GM12801 (cell line): ENCODE results near the gene NIPA2.

Source experiments
- TF ChIP-seq, protein P1 (sequence below): IDR thresholded peaks from one replicate; pipeline ENCODE4 v1.5.1; 2011; ENCODE audit warnings: control low read depth; ENCODE audit not compliant: insufficient read length; ENCODE audit errors: extremely low read depth

The NIPA2 gene

GRCh38 chr15:22878103-22878502 lies 39.6 kb downstream of the NIPA2 start:
- TF ChIP-seq, protein P1, sequence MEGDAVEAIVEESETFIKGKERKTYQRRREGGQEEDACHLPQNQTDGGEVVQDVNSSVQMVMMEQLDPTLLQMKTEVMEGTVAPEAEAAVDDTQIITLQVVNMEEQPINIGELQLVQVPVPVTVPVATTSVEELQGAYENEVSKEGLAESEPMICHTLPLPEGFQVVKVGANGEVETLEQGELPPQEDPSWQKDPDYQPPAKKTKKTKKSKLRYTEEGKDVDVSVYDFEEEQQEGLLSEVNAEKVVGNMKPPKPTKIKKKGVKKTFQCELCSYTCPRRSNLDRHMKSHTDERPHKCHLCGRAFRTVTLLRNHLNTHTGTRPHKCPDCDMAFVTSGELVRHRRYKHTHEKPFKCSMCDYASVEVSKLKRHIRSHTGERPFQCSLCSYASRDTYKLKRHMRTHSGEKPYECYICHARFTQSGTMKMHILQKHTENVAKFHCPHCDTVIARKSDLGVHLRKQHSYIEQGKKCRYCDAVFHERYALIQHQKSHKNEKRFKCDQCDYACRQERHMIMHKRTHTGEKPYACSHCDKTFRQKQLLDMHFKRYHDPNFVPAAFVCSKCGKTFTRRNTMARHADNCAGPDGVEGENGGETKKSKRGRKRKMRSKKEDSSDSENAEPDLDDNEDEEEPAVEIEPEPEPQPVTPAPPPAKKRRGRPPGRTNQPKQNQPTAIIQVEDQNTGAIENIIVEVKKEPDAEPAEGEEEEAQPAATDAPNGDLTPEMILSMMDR: no peak

- TF ChIP-seq, protein P1: no peak
These were observed 41.9 kb downstream of the NIPA2 start for GRCh38 chr15:22880068-22880980.

DNA sequence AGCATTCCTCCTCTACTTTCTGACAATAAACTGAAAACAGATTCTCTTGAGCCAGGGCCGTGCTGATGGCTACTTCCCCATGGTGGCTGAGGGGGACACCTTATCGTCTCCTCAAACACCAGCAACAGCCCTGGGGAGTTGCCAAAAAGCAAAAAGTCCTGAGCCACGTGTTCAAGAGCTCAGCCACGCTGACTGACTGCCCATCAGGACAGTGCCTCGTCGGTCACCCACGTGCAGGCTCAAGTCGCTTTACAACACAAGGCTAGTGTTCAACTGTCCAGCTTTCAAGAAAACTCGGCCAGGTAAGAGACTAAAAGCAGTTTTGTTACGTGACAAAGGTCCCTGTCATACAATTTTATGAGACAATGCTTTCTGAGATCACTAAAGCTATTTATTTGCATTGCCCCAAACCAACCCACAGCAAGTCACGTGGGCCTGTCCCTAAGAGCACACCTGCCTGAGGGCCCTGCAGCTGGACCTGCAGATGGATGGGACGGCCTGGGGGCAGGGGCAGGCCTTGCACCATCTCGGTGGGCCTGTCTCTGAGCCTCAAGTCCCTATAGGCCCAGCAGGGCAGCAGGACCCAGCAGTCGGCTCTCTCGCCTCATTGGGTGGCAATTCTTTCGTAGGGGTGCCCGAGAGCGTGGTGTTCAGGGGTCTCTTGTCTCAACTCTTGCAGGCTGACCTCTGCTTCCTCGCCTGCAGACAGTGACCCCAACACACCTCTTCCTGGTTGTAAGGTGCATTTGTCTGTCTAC lies 42.7 kb downstream of the NIPA2 start:
- TF ChIP-seq, protein P1: no peak

GRCh38 chr15:22881739-22882440 lies 43.4 kb downstream of the NIPA2 start:
- TF ChIP-seq, protein P1: no peak

GRCh38 chr15:22883196-22883595 lies 44.7 kb downstream of the NIPA2 start:
- TF ChIP-seq, protein P1: no peak

DNA sequence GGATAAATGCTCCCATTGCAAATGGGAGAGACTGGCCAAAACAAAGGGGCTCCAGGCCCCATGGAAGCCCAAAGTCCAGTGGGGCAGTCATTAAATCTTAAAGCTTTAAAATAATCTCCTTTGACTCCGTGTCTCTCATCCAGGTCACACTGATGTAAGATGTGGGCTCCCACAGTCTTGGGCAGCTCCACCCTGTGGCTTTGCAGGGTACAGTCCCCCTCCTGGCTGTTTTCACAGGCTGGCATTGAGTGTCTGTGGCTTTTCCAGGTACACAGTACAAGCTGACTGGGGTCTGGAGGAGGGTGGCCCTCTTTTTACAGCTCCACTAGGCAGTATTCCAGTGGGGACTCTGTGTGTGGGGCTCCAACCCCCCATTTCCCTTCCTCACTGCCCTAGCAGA lies 45.9 kb downstream of the NIPA2 start:
- TF ChIP-seq, protein P1: no peak

GRCh38 chr15:22885120-22885519 lies 46.7 kb downstream of the NIPA2 start:
- TF ChIP-seq, protein P1: no peak
